ENCODE results near the gene FRG2C.
"Not testable (repeated sequence)": the region's sequence is repeated elsewhere in the genome, so short reads cannot be mapped to it uniquely, and the experiment has no call there.

Gene FRG2C

GRCh38 chr3:75672140-75672775, 8.1 kb downstream of the FRG2C start:
- H3K4ac ChIP-seq (ENCODE audit: low read depth in 1 of 2, low read length in 2 of 2): peak overlapping the region in 1 of 2 experiments; percentile 62
- H3K4me3 ChIP-seq (ENCODE audit: insufficient read depth in 1 of 2, low read depth in 1 of 2, low read length in 2 of 2): peak overlapping the region; percentile 63 to 70
- peak overlapping the region in 1 of 2 experiments; percentile 89 for H2BK12ac ChIP-seq (ENCODE audit: low read length in 2 of 2)
- H3K4me2 ChIP-seq (ENCODE audit: low read length, poor library complexity, severe bottlenecking): peak overlapping the region; percentile 75
- H4K8ac ChIP-seq (ENCODE audit: low read length): peak overlapping the region; percentile 88
- not testable (repeated sequence) for H3K9me3 ChIP-seq (ENCODE audit: control insufficient read depth, low read length); H2BK120ac ChIP-seq (ENCODE audit: low read depth, low read length); H3K4me1 ChIP-seq (ENCODE audit: control insufficient read depth, insufficient read depth, low read depth, low read length); H3K14ac ChIP-seq (ENCODE audit: low read length in 2 of 2); H3K36me3 ChIP-seq (ENCODE audit: control insufficient read depth in 1 of 2, insufficient read depth in 2 of 2, low read depth in 1 of 2, low read length in 2 of 2); H2BK5ac ChIP-seq (ENCODE audit: low read depth, low read length, poor library complexity, severe bottlenecking); H2AK5ac ChIP-seq (ENCODE audit: low read length, severe bottlenecking); H3K79me1 ChIP-seq (replicated peaks; ENCODE audit: low read length, poor library complexity, severe bottlenecking)
- H3K27me3 ChIP-seq (ENCODE audit: control insufficient read depth in 1 of 2, insufficient read depth in 1 of 2, low read length in 2 of 2): peaks cover 17 to 22% of the 10 kb centered on the region in 2 experiments
- H3K27ac ChIP-seq (ENCODE audit: low read length, poor library complexity, severe bottlenecking): peak overlapping the region; percentile 82
- 19% methylated on average over 51 of the region's 59 CpGs for WGBS
- H3K23ac ChIP-seq (ENCODE audit: low read length in 2 of 2): peak overlapping the region in 1 of 2 experiments; percentile 31
- H3K9ac ChIP-seq (ENCODE audit: low read length): peak overlapping the region; percentile 53
- peak; percentile 87 for DNase-seq
- H2AFZ ChIP-seq (ENCODE audit: low read depth, low read length): peak overlapping the region; percentile 58
- H2BK15ac ChIP-seq (ENCODE audit: low read depth, poor library complexity, severe bottlenecking): peak overlapping the region; percentile 64
- peak overlapping the region; percentile 19 for H4K91ac ChIP-seq (ENCODE audit: low read length)
- peak overlapping the region; percentile 68 to 90 for H3K18ac ChIP-seq (ENCODE audit: low read depth in 1 of 2, low read length in 2 of 2)

- not testable (repeated sequence) for H2BK12ac ChIP-seq (ENCODE audit: low read length in 2 of 2); H3K23ac ChIP-seq (ENCODE audit: low read length in 2 of 2); H3K36me3 ChIP-seq (ENCODE audit: control insufficient read depth in 1 of 2, insufficient read depth in 2 of 2, low read depth in 1 of 2, low read length in 2 of 2); H3K4ac ChIP-seq (ENCODE audit: low read depth in 1 of 2, low read length in 2 of 2); H4K91ac ChIP-seq (ENCODE audit: low read length); H3K14ac ChIP-seq (ENCODE audit: low read length in 2 of 2); H3K4me1 ChIP-seq (ENCODE audit: control insufficient read depth, insufficient read depth, low read depth, low read length); H3K79me1 ChIP-seq (replicated peaks; ENCODE audit: low read length, poor library complexity, severe bottlenecking); H3K27me3 ChIP-seq (ENCODE audit: control insufficient read depth in 1 of 2, insufficient read depth in 1 of 2, low read length in 2 of 2); H2AK5ac ChIP-seq (ENCODE audit: low read length, severe bottlenecking); H3K4me3 ChIP-seq (ENCODE audit: insufficient read depth in 1 of 2, low read depth in 1 of 2, low read length in 2 of 2); H3K4me2 ChIP-seq (ENCODE audit: low read length, poor library complexity, severe bottlenecking); DNase-seq; H2AFZ ChIP-seq (ENCODE audit: low read depth, low read length); H3K18ac ChIP-seq (ENCODE audit: low read depth in 1 of 2, low read length in 2 of 2); H2BK120ac ChIP-seq (ENCODE audit: low read depth, low read length); H4K8ac ChIP-seq (ENCODE audit: low read length); H3K9ac ChIP-seq (ENCODE audit: low read length); H2BK15ac ChIP-seq (ENCODE audit: low read depth, poor library complexity, severe bottlenecking); H3K27ac ChIP-seq (ENCODE audit: low read length, poor library complexity, severe bottlenecking); H2BK5ac ChIP-seq (ENCODE audit: low read depth, low read length, poor library complexity, severe bottlenecking)
- WGBS: no CpG with 5 or more reads among the region's 1 CpG
- H3K9me3 ChIP-seq (ENCODE audit: control insufficient read depth, low read length): peaks cover 27% of the 10 kb centered on the region
These were observed 19.8 kb downstream of the FRG2C start for GRCh38 chr3:75683965-75684364.

DNA sequence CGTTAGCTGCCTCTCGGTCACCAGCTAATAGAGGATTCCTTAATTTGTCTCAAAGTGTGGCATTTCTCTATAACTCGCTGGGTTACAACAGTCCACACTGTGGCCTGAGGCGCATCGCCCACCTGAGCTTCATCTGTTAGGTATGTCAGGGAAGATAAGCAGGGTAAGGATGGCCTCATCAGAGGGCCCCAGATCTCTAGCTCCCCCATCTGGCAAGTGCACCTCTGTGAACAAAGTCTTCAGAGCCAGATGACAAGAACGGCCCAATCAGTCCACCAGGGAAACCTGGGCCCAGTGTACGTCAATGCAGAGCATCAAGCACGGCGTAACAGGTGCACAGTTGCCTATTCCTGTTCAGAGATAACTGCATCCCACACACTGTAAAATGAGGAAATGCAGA, 23.2 kb downstream of the FRG2C start:
- Histone ChIP-seq H3K4me1 (ENCODE audit: control insufficient read depth, insufficient read depth, low read depth, low read length) (no peaks in the 10 kb centered on the region), H4K8ac (ENCODE audit: low read length) (no peak overlapping the region), H3K4ac (ENCODE audit: low read depth in 1 of 2, low read length in 2 of 2) (no peak overlapping the region), H3K9ac (ENCODE audit: low read length) (no peak overlapping the region), H3K18ac (ENCODE audit: low read depth in 1 of 2, low read length in 2 of 2) (no peak overlapping the region), H3K36me3 (ENCODE audit: control insufficient read depth in 1 of 2, insufficient read depth in 2 of 2, low read depth in 1 of 2, low read length in 2 of 2) (peaks cover 0 to 5% of the 10 kb centered on the region in 2 experiments), H2BK5ac (ENCODE audit: low read depth, low read length, poor library complexity, severe bottlenecking) (no peak overlapping the region), H3K79me1 (replicated peaks; ENCODE audit: low read length, poor library complexity, severe bottlenecking) (no peaks in the 10 kb centered on the region), H3K4me3 (ENCODE audit: insufficient read depth in 1 of 2, low read depth in 1 of 2, low read length in 2 of 2) (no peak overlapping the region), H2BK120ac (ENCODE audit: low read depth, low read length) (no peak overlapping the region), H3K4me2 (ENCODE audit: low read length, poor library complexity, severe bottlenecking) (no peak overlapping the region), H3K9me3 (ENCODE audit: control insufficient read depth, low read length) (peaks cover 16% of the 10 kb centered on the region), H3K27ac (ENCODE audit: low read length, poor library complexity, severe bottlenecking) (no peak overlapping the region), H2AFZ (ENCODE audit: low read depth, low read length) (no peak overlapping the region), H2BK15ac (ENCODE audit: low read depth, poor library complexity, severe bottlenecking) (no peak overlapping the region), H3K14ac (ENCODE audit: low read length in 2 of 2) (no peak overlapping the region), H3K23ac (ENCODE audit: low read length in 2 of 2) (no peak overlapping the region), H3K27me3 (ENCODE audit: control insufficient read depth in 1 of 2, insufficient read depth in 1 of 2, low read length in 2 of 2) (no peaks in the 10 kb centered on the region), H4K91ac (ENCODE audit: low read length) (no peak overlapping the region), H2AK5ac (ENCODE audit: low read length, severe bottlenecking) (no peak overlapping the region), H2BK12ac (ENCODE audit: low read length in 2 of 2) (no peak overlapping the region)
- WGBS: 83% methylated on average over 9 of the region's 9 CpGs
- no peak for DNase-seq

DNA sequence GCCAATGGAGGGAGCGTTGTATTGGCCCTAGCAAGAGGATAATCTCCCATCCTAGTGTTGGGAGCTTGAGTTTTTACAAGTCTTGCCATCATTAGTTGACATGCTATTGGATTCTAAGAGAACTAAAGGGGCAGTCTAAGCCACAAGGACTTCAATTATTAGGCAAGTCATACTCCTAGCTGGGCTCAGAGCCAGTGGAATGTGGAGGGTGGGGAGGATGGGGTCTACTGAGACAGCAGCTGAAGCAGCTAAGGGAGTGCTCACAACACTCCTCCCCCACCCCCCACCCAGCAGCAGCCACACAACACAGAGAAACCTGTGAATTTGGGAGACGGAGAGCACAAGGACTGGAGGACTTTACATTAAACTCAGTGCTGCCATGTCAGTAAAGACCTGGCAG, 27.9 kb downstream of the FRG2C start:
- Histone ChIP-seq H3K4me2 (ENCODE audit: low read length, poor library complexity, severe bottlenecking) (no peak overlapping the region), H3K79me1 (replicated peaks; ENCODE audit: low read length, poor library complexity, severe bottlenecking) (no peaks in the 10 kb centered on the region), H3K27ac (ENCODE audit: low read length, poor library complexity, severe bottlenecking) (no peak overlapping the region), H3K4ac (ENCODE audit: low read depth in 1 of 2, low read length in 2 of 2) (no peak overlapping the region), H2BK15ac (ENCODE audit: low read depth, poor library complexity, severe bottlenecking) (no peak overlapping the region), H3K14ac (ENCODE audit: low read length in 2 of 2) (no peak overlapping the region), H4K8ac (ENCODE audit: low read length) (no peak overlapping the region), H3K9ac (ENCODE audit: low read length) (no peak overlapping the region), H3K9me3 (ENCODE audit: control insufficient read depth, low read length) (peaks cover 25% of the 10 kb centered on the region), H3K4me3 (ENCODE audit: insufficient read depth in 1 of 2, low read depth in 1 of 2, low read length in 2 of 2) (no peak overlapping the region), H2BK12ac (ENCODE audit: low read length in 2 of 2) (no peak overlapping the region), H3K23ac (ENCODE audit: low read length in 2 of 2) (no peak overlapping the region), H3K27me3 (ENCODE audit: control insufficient read depth in 1 of 2, insufficient read depth in 1 of 2, low read length in 2 of 2) (no peaks in the 10 kb centered on the region), H2AFZ (ENCODE audit: low read depth, low read length) (no peak overlapping the region), H3K4me1 (ENCODE audit: control insufficient read depth, insufficient read depth, low read depth, low read length) (no peaks in the 10 kb centered on the region), H2BK5ac (ENCODE audit: low read depth, low read length, poor library complexity, severe bottlenecking) (no peak overlapping the region), H3K36me3 (ENCODE audit: control insufficient read depth in 1 of 2, insufficient read depth in 2 of 2, low read depth in 1 of 2, low read length in 2 of 2) (peaks cover 0 to 5% of the 10 kb centered on the region in 2 experiments), H2AK5ac (ENCODE audit: low read length, severe bottlenecking) (no peak overlapping the region), H2BK120ac (ENCODE audit: low read depth, low read length) (no peak overlapping the region), H3K18ac (ENCODE audit: low read depth in 1 of 2, low read length in 2 of 2) (no peak overlapping the region), H4K91ac (ENCODE audit: low read length) (no peak overlapping the region)
- no peak for DNase-seq
- WGBS: 38% methylated on average over 2 of the region's 2 CpGs

Measured in mesenchymal stem cell (in vitro differentiated cells and primary cell).